Measurements from ENCODE around the gene FANCC. TPM values are rescaled to one million over a fixed set of nuclear protein-coding genes. Genes with fewer than 3 reads are reported as not detected.

FANCC gene
- total and polyA plus RNA-seq, 4 donors = 8.3 to 32.4 (median 11.5) TPM

DNA sequence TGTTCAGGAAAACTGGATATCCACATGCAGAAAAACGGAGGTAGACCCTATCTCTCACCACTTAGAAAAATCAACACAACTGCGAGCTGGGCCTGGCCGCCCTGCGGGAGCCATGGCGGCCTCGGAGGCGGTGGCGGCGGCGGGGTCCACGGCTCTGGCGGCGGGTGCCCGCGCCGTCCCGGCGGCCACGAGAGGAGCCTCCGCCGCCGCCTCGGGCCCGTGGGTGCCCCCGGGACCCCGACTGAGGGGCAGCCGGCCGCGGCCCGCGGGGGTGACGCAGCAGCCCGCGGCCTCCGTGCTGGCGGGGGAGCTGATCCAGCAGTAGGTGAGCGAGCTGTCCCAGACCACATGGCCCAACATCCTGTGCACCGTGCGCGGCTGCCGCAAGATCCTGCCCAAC lies 25.3 kb downstream of the FANCC start:
- Histone ChIP-seq H3K4me3 (ENCODE audit: low read depth in 1 of 3, low read length in 3 of 3) (no peak overlapping the region), H3K27ac (ENCODE audit: low read depth in 1 of 2, low read length in 2 of 2) (no peak overlapping the region), H3K36me3 (ENCODE audit: control insufficient read depth in 4 of 4, insufficient read depth in 3 of 4, low read depth in 1 of 4, low read length in 3 of 4) (no peaks in the 10 kb centered on the region), H3K4me1 (ENCODE audit: control insufficient read depth in 4 of 4, insufficient read depth in 4 of 4, low read length in 3 of 4) (peaks cover 0 to 8% (median 4%) of the 10 kb centered on the region in 4 donors), H3K9ac (ENCODE audit: low read depth in 1 of 2, low read length in 2 of 2) (no peak overlapping the region), H3K27me3 (ENCODE audit: control insufficient read depth in 4 of 4, insufficient read depth in 4 of 4, low read length in 3 of 4) (no peaks in the 10 kb centered on the region), H3K9me3 (ENCODE audit: control insufficient read depth in 4 of 4, low read length in 3 of 4) (peaks cover 0 to 1% (median 0%) of the 10 kb centered on the region in 4 donors)
- TF ChIP-seq EGR1 (IDR thresholded peaks at IDR 0.05; ENCODE audit: low read depth in 2 of 2) (no peak), RXRA (IDR thresholded peaks at IDR 0.05) (no peak), SP1 (IDR thresholded peaks at IDR 0.05) (no peak), HNF4G (IDR thresholded peaks at IDR 0.05) (no peak), YY1 (IDR thresholded peaks at IDR 0.05) (no peak), FOXA1 (IDR thresholded peaks at IDR 0.05) (no peak), TAF1 (conservative IDR thresholded peaks at IDR 0.05) (no peak), RAD21 (IDR thresholded peaks at IDR 0.05) (no peak), NR2F2 (IDR thresholded peaks at IDR 0.05) (no peak), GABPA (IDR thresholded peaks at IDR 0.05 in 1 of 2, conservative IDR thresholded peaks at IDR 0.05 in 1 of 2) (no peak), FOXA2 (IDR thresholded peaks at IDR 0.05) (no peak), HNF4A (conservative IDR thresholded peaks at IDR 0.05) (no peak)
- TF ChIP-seq, protein P1, sequence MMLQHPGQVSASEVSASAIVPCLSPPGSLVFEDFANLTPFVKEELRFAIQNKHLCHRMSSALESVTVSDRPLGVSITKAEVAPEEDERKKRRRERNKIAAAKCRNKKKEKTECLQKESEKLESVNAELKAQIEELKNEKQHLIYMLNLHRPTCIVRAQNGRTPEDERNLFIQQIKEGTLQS (IDR thresholded peaks at IDR 0.05) = no peak
- TF ChIP-seq, protein P2, sequence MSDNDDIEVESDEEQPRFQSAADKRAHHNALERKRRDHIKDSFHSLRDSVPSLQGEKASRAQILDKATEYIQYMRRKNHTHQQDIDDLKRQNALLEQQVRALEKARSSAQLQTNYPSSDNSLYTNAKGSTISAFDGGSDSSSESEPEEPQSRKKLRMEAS (IDR thresholded peaks at IDR 0.05) = no peak
- TF ChIP-seq, protein P3, sequence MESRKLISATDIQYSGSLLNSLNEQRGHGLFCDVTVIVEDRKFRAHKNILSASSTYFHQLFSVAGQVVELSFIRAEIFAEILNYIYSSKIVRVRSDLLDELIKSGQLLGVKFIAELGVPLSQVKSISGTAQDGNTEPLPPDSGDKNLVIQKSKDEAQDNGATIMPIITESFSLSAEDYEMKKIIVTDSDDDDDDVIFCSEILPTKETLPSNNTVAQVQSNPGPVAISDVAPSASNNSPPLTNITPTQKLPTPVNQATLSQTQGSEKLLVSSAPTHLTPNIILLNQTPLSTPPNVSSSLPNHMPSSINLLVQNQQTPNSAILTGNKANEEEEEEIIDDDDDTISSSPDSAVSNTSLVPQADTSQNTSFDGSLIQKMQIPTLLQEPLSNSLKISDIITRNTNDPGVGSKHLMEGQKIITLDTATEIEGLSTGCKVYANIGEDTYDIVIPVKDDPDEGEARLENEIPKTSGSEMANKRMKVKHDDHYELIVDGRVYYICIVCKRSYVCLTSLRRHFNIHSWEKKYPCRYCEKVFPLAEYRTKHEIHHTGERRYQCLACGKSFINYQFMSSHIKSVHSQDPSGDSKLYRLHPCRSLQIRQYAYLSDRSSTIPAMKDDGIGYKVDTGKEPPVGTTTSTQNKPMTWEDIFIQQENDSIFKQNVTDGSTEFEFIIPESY (IDR thresholded peaks at IDR 0.05) = no peak
- TF ChIP-seq, protein P4, sequence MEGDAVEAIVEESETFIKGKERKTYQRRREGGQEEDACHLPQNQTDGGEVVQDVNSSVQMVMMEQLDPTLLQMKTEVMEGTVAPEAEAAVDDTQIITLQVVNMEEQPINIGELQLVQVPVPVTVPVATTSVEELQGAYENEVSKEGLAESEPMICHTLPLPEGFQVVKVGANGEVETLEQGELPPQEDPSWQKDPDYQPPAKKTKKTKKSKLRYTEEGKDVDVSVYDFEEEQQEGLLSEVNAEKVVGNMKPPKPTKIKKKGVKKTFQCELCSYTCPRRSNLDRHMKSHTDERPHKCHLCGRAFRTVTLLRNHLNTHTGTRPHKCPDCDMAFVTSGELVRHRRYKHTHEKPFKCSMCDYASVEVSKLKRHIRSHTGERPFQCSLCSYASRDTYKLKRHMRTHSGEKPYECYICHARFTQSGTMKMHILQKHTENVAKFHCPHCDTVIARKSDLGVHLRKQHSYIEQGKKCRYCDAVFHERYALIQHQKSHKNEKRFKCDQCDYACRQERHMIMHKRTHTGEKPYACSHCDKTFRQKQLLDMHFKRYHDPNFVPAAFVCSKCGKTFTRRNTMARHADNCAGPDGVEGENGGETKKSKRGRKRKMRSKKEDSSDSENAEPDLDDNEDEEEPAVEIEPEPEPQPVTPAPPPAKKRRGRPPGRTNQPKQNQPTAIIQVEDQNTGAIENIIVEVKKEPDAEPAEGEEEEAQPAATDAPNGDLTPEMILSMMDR (IDR thresholded peaks at IDR 0.05; ENCODE audit: low read depth, low read length, missing input control) = no peak
- WGBS = 96% methylated on average over 41 of the region's 41 CpGs
- DNase-seq (ENCODE audit: low spot score) = no peak

DNA sequence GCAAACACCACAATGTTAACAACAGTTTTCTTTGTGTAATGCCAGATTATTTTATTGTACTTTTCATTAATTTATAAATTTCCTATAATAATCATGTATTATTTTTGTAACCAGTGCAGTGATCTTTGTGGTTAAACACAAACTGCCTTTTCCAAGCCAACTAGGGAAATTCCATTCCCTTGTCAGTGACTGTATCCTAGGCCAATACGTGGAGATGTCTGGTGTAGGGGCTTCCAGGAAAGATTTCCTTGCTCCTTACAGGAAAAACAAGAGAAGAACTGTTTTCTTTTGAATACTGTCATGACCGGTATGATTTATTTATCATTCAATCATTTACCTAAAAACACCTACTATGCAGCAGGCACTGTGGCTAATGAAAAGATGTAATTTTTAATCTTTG lies 31.4 kb downstream of the FANCC start:
- Histone ChIP-seq H3K27ac (ENCODE audit: low read depth in 1 of 2, low read length in 2 of 2) (no peak overlapping the region), H3K9me3 (ENCODE audit: control insufficient read depth in 4 of 4, low read length in 3 of 4) (no peaks in the 10 kb centered on the region), H3K4me1 (ENCODE audit: control insufficient read depth in 4 of 4, insufficient read depth in 4 of 4, low read length in 3 of 4) (peaks cover 2 to 29% (median 16%) of the 10 kb centered on the region in 4 donors), H3K9ac (ENCODE audit: low read depth in 1 of 2, low read length in 2 of 2) (no peak overlapping the region), H3K4me3 (ENCODE audit: low read depth in 1 of 3, low read length in 3 of 3) (no peak overlapping the region), H3K27me3 (ENCODE audit: control insufficient read depth in 4 of 4, insufficient read depth in 4 of 4, low read length in 3 of 4) (no peaks in the 10 kb centered on the region), H3K36me3 (ENCODE audit: control insufficient read depth in 4 of 4, insufficient read depth in 3 of 4, low read depth in 1 of 4, low read length in 3 of 4) (no peaks in the 10 kb centered on the region)
- TF ChIP-seq, protein P1 (IDR thresholded peaks at IDR 0.05) = no peak
- DNase-seq (ENCODE audit: low spot score) = no peak
- 40% methylated on average over 2 of the region's 2 CpGs for WGBS

Data from liver (tissue), 9 donors.